ENCODE results near the gene ARHGEF28.

The ARHGEF28 gene

GRCh38 chr5:73718762-73719161, 92.8 kb downstream of the ARHGEF28 start:
- H3K36me3 Mint-ChIP-seq (ENCODE audit: low read depth): no peaks in the 10 kb centered on the region
- no peak overlapping the region for H3K27ac Mint-ChIP-seq
- H3K27me3 Mint-ChIP-seq: peaks cover 23% of the 10 kb centered on the region
- no peak for DNase-seq
- no peaks in the 10 kb centered on the region for H3K9me3 Mint-ChIP-seq
- H3K4me3 Mint-ChIP-seq: no peak overlapping the region
- no peaks in the 10 kb centered on the region for H3K4me1 Mint-ChIP-seq (ENCODE audit: low read depth)

- Mint-ChIP-seq H3K27me3 (peaks cover 22% of the 10 kb centered on the region), H3K9me3 (no peaks in the 10 kb centered on the region), H3K4me3 (no peak overlapping the region), H3K36me3 (ENCODE audit: low read depth) (no peaks in the 10 kb centered on the region), H3K27ac (no peak overlapping the region), H3K4me1 (ENCODE audit: low read depth) (no peaks in the 10 kb centered on the region)
- no peak for DNase-seq
These were observed 93.6 kb downstream of the ARHGEF28 start for GRCh38 chr5:73719632-73720031.

GRCh38 chr5:73722231-73722630, 96.2 kb downstream of the ARHGEF28 start:
- no peaks in the 10 kb centered on the region for H3K9me3 Mint-ChIP-seq
- DNase-seq: no peak
- no peak overlapping the region for H3K27ac Mint-ChIP-seq
- no peaks in the 10 kb centered on the region for H3K36me3 Mint-ChIP-seq (ENCODE audit: low read depth)
- no peak overlapping the region for H3K4me3 Mint-ChIP-seq
- H3K27me3 Mint-ChIP-seq: peaks cover 16% of the 10 kb centered on the region
- no peaks in the 10 kb centered on the region for H3K4me1 Mint-ChIP-seq (ENCODE audit: low read depth)

GRCh38 chr5:73726071-73726470, 100.1 kb downstream of the ARHGEF28 start:
- Mint-ChIP-seq H3K4me1 (ENCODE audit: low read depth) (no peaks in the 10 kb centered on the region), H3K4me3 (no peak overlapping the region), H3K9me3 (no peaks in the 10 kb centered on the region), H3K36me3 (ENCODE audit: low read depth) (no peaks in the 10 kb centered on the region), H3K27me3 (peaks cover 12% of the 10 kb centered on the region), H3K27ac (no peak overlapping the region)
- DNase-seq: no peak

DNA sequence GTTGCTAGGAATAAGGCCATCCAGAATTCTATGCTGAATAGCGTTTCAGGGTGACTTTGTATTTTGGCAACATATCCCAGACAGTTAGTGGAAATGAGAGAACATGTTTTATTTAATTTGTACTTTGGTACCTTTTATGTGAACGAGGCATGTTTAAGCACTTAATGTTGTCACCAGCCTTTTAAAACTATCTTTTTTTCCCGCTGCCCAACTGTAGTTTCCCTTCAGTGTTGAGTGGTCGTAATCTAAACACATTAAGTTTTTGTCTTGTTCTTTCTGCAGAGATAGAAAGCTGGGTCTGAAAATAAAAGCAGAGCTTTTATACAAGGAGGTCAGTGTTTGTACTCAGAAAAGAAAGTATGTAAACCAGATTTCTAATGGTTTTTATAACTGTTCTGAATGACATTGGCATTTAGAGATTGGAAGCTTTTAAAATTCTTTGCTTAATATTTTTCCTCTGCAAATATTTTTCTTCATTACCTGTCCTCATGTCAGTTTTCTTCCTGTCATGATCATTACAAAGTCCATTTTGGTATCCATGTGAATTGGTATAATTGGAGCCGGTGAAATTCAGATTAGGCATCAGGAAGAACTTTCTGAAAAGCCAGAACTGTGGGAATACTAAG, 100.7 kb downstream of the ARHGEF28 start:
- H3K9me3 Mint-ChIP-seq: no peaks in the 10 kb centered on the region
- H3K27ac Mint-ChIP-seq: no peak overlapping the region
- H3K4me3 Mint-ChIP-seq: no peak overlapping the region
- H3K4me1 Mint-ChIP-seq (ENCODE audit: low read depth): no peaks in the 10 kb centered on the region
- no peaks in the 10 kb centered on the region for H3K36me3 Mint-ChIP-seq (ENCODE audit: low read depth)
- H3K27me3 Mint-ChIP-seq: peaks cover 12% of the 10 kb centered on the region
- no peak for DNase-seq

DNA sequence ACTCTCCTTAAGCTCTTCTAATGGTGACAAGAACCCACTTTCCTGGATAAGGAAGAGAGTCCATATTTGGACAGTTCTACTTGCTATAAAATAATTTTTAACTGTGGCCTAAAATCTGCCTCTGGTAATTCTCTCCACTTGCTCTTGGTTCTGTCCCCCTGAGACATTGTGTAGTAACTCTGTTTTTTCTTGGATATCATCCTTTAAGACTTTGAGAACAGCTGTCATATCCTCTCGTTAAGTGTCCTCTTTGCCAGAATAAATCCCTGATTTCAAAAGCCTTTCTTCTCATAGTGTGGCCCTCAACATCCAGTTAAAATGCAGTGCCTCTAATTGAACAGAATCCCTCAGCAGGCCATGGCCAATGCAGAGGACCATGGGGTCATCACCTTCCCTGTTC, 101.5 kb downstream of the ARHGEF28 start:
- Mint-ChIP-seq H3K27me3 (peaks cover 12% of the 10 kb centered on the region), H3K27ac (no peak overlapping the region), H3K4me3 (no peak overlapping the region), H3K4me1 (ENCODE audit: low read depth) (no peaks in the 10 kb centered on the region), H3K36me3 (ENCODE audit: low read depth) (no peaks in the 10 kb centered on the region), H3K9me3 (no peaks in the 10 kb centered on the region)
- no peak for DNase-seq

GRCh38 chr5:73728493-73729273, 102.7 kb downstream of the ARHGEF28 start:
- H3K4me1 Mint-ChIP-seq (ENCODE audit: low read depth): no peaks in the 10 kb centered on the region
- no peak for DNase-seq
- H3K36me3 Mint-ChIP-seq (ENCODE audit: low read depth): no peaks in the 10 kb centered on the region
- H3K27ac Mint-ChIP-seq: no peak overlapping the region
- H3K9me3 Mint-ChIP-seq: no peaks in the 10 kb centered on the region
- no peak overlapping the region for H3K4me3 Mint-ChIP-seq
- peaks cover 8% of the 10 kb centered on the region for H3K27me3 Mint-ChIP-seq

DNA sequence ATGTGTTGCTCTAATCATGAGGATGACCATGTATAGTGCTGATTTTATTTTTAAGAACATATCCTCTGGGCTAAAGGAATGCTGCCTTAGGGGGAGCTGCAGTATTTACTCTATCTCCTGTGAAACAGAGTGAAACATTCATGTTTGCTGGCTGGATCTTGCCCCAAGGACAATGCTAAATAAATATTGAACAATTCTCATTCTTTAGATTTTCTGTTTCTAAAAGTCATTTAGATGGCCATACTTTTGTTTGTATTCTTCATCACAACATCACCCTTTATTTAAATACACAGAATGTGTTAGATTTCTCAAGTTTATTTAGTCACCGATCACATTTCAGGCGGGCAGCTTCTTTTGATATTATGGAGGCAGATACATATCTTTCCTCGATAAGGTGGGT, 103.3 kb downstream of the ARHGEF28 start:
- no peaks in the 10 kb centered on the region for H3K4me1 Mint-ChIP-seq (ENCODE audit: low read depth)
- peaks cover 5% of the 10 kb centered on the region for H3K27me3 Mint-ChIP-seq
- H3K27ac Mint-ChIP-seq: no peak overlapping the region

GRCh38 chr5:73732045-73732444, 106.0 kb downstream of the ARHGEF28 start:
- Mint-ChIP-seq H3K27ac (no peak overlapping the region), H3K4me3 (no peak overlapping the region), H3K4me1 (ENCODE audit: low read depth) (no peaks in the 10 kb centered on the region), H3K27me3 (peaks cover 3% of the 10 kb centered on the region), H3K36me3 (ENCODE audit: low read depth) (no peaks in the 10 kb centered on the region), H3K9me3 (no peaks in the 10 kb centered on the region)
- no peak for DNase-seq

More for the DNA sequence above, 103.3 kb downstream of the ARHGEF28 start:
- Mint-ChIP-seq H3K36me3 (ENCODE audit: low read depth) (no peaks in the 10 kb centered on the region), H3K4me3 (no peak overlapping the region), H3K9me3 (no peaks in the 10 kb centered on the region)
- no peak for DNase-seq

GRCh38 chr5:73733219-73733618, 107.2 kb downstream of the ARHGEF28 start:
- Mint-ChIP-seq H3K36me3 (ENCODE audit: low read depth) (no peaks in the 10 kb centered on the region), H3K27me3 (peaks cover 8% of the 10 kb centered on the region)
- no peak for DNase-seq

GRCh38 chr5:73735032-73735734, 109.2 kb downstream of the ARHGEF28 start:
- no peak overlapping the region for H3K27ac Mint-ChIP-seq
- DNase-seq: no peak
- H3K4me3 Mint-ChIP-seq: no peak overlapping the region
- peaks cover 8% of the 10 kb centered on the region for H3K27me3 Mint-ChIP-seq
- no peaks in the 10 kb centered on the region for H3K9me3 Mint-ChIP-seq
- H3K4me1 Mint-ChIP-seq (ENCODE audit: low read depth): no peaks in the 10 kb centered on the region
- H3K36me3 Mint-ChIP-seq (ENCODE audit: low read depth): no peaks in the 10 kb centered on the region

More at GRCh38 chr5:73733219-73733618, 107.2 kb downstream of the ARHGEF28 start:
- Mint-ChIP-seq H3K27ac (no peak overlapping the region), H3K9me3 (no peaks in the 10 kb centered on the region), H3K4me1 (ENCODE audit: low read depth) (no peaks in the 10 kb centered on the region), H3K4me3 (no peak overlapping the region)

DNA sequence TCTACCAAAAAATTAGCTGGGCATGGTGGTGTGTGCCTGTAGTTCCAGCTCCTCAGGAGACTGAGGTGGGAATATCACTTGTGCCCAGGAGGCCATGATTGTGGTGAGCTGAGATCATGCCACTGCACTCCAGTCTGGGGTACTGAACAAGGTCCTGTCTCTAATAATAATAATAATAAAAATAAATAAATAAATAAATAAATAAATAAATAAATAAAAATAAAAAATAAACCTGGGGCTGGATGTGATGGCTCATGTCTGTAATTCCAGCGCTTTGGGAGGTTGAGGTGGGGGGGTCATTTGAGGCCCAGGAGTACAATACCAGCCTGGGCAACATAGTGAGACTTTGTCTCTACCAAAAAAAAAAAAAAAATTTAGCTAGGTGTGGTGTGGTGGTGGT, 113.7 kb downstream of the ARHGEF28 start:
- Mint-ChIP-seq H3K36me3 (ENCODE audit: low read depth) (no peaks in the 10 kb centered on the region), H3K4me3 (no peak overlapping the region), H3K4me1 (ENCODE audit: low read depth) (no peaks in the 10 kb centered on the region), H3K27ac (no peak overlapping the region), H3K27me3 (peaks cover 11% of the 10 kb centered on the region), H3K9me3 (no peaks in the 10 kb centered on the region)
- DNase-seq: no peak

- DNase-seq: no peak
- no peaks in the 10 kb centered on the region for H3K9me3 Mint-ChIP-seq
- no peak overlapping the region for H3K27ac Mint-ChIP-seq
- peaks cover 15% of the 10 kb centered on the region for H3K27me3 Mint-ChIP-seq
- no peak overlapping the region for H3K4me3 Mint-ChIP-seq
- H3K4me1 Mint-ChIP-seq (ENCODE audit: low read depth): no peaks in the 10 kb centered on the region
- no peaks in the 10 kb centered on the region for H3K36me3 Mint-ChIP-seq (ENCODE audit: low read depth)
These were observed 114.3 kb downstream of the ARHGEF28 start for GRCh38 chr5:73740274-73740790.

GRCh38 chr5:73743161-73743560, 117.2 kb downstream of the ARHGEF28 start:
- Mint-ChIP-seq H3K27me3 (peaks cover 23% of the 10 kb centered on the region), H3K27ac (no peak overlapping the region), H3K36me3 (ENCODE audit: low read depth) (no peaks in the 10 kb centered on the region), H3K4me3 (no peak overlapping the region), H3K9me3 (no peaks in the 10 kb centered on the region), H3K4me1 (ENCODE audit: low read depth) (no peaks in the 10 kb centered on the region)
- no peak for DNase-seq

DNA sequence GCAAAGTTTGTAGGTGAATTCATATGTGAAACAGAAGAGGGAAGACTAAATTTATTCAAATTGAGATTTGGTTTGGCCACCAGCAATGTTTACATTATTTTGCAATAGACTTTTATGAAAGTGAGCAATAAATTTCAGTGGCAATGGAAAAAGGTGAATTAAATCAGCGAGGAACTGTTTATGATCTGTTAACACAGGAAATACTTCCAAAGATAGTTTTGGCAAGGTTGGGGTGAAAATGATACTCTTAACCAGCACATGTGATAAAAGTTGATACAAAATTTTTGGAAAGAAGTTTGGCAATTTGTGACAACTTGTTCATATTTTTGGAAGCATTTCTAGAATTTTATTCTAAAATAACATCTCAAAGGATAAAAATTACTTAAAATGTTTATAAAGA, 119.8 kb downstream of the ARHGEF28 start:
- Mint-ChIP-seq H3K9me3 (no peaks in the 10 kb centered on the region), H3K27me3 (peaks cover 35% of the 10 kb centered on the region), H3K27ac (no peak overlapping the region), H3K4me3 (no peak overlapping the region), H3K36me3 (ENCODE audit: low read depth) (no peaks in the 10 kb centered on the region), H3K4me1 (ENCODE audit: low read depth) (no peaks in the 10 kb centered on the region)
- DNase-seq: no peak

Measured in activated T-cell treated with anti-CD3 and anti-CD28 coated beads, Interleukin-2, amount 50 U/mL, for 24 hours (primary cell).